A549 (cell line): ENCODE data around the gene PYGL.

Experiments used
- CBX8 ChIP-seq: fragments of 200-600 bp; sonication (generic); IDR thresholded peaks from 2 replicates; pipeline ENCODE4 v1.6.1; 2016
- CHD2 ChIP-seq: fragments of 150-350 bp; IDR thresholded peaks from 2 replicates; pipeline ENCODE4 v1.6.1; 2014; ENCODE audit warnings: low read length; ENCODE audit not compliant: partially characterized antibody
- MAZ ChIP-seq: fragments of 150-350 bp; IDR thresholded peaks from 2 replicates; pipeline ENCODE4 v1.6.1; 2014; ENCODE audit warnings: antibody characterized with exemption, low read depth, low read length, borderline replicate concordance
- MYC ChIP-seq: IDR thresholded peaks from 2 replicates; pipeline ENCODE4 v1.6.1; 2012; ENCODE audit warnings: mild to moderate bottlenecking, inconsistent platforms, low read length, improper control_type of control experiment, borderline replicate concordance
- POLR2AphosphoS2 ChIP-seq: conservative IDR thresholded peaks from 2 replicates; pipeline ENCODE4 v1.6.1; 2012; ENCODE audit warnings: low read length, improper control_type of control experiment, inconsistent platforms
- TF ChIP-seq, protein P1 (sequence below): fragments of >200 bp; sonication (Bioruptor Twin); formaldehyde crosslinking; IDR thresholded peaks from 3 replicates; pipeline ENCODE4 v1.5.1; 2016
- TF ChIP-seq, protein P2 (sequence below): IDR thresholded peaks from 2 replicates; pipeline ENCODE4 v1.6.1; 2012

DNA sequence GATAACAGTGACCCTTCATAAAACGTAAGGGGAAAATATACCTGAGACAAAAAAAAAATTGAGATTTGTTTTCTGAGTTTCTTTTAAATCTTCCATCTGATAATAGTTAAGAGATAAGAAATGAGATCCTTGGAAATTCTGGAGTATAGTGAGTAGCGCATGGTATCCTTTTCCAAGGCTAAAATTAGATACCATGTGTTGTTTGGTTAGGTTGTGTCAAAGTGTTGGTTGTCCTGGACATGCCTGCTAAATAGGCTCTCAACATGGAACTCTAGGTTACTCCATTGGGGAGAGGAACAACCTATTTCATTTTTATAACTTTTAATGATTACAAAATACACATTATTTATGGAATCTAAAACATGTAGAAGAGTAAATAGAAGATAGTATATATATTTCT is 14.8 kb downstream of the PYGL start:
- no peak for TF ChIP-seq CBX8
- TF ChIP-seq, protein P1, sequence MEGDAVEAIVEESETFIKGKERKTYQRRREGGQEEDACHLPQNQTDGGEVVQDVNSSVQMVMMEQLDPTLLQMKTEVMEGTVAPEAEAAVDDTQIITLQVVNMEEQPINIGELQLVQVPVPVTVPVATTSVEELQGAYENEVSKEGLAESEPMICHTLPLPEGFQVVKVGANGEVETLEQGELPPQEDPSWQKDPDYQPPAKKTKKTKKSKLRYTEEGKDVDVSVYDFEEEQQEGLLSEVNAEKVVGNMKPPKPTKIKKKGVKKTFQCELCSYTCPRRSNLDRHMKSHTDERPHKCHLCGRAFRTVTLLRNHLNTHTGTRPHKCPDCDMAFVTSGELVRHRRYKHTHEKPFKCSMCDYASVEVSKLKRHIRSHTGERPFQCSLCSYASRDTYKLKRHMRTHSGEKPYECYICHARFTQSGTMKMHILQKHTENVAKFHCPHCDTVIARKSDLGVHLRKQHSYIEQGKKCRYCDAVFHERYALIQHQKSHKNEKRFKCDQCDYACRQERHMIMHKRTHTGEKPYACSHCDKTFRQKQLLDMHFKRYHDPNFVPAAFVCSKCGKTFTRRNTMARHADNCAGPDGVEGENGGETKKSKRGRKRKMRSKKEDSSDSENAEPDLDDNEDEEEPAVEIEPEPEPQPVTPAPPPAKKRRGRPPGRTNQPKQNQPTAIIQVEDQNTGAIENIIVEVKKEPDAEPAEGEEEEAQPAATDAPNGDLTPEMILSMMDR: no peak
- no peak for TF ChIP-seq MYC
- no peak for TF ChIP-seq POLR2AphosphoS2
- no peak for TF ChIP-seq CHD2
- no peak for TF ChIP-seq MAZ
- TF ChIP-seq, protein P2, sequence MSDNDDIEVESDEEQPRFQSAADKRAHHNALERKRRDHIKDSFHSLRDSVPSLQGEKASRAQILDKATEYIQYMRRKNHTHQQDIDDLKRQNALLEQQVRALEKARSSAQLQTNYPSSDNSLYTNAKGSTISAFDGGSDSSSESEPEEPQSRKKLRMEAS: no peak
